Middle frontal gyrus (tissue), 1 donor: ENCODE data around the gene ABCB1.
"Not testable (repeated sequence)": the region's sequence is repeated elsewhere in the genome, so short reads cannot be mapped to it uniquely, and the experiment has no call there.

Experiments used
- DNase-seq: peaks from one replicate; pipeline ENCODE4 v3.0.0-alpha.2; 2015; ENCODE audit warnings: low spot score; ENCODE audit errors: extremely low spot score

The ABCB1 gene

GRCh38 chr7:87575521-87575920 lies 25.2 kb downstream of the ABCB1 start:
- no peak for DNase-seq

DNA sequence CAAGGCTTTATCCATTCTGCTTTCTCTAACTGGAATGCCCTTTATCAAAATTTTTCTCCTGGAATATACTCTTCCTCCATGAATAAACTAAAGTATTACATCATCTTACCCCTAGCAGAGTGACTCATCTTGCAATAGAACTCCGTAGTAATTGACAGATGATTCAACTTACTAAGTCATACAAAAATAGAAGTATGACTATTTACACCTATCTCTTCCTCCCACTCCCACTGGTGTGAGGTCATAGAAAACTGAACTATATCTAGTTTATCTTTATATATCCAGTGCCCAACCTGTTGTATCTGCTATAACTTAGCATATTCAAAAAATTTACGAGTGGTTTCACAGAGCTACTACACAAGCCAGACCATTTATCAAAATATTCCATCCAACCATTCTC lies 26.1 kb downstream of the ABCB1 start:
- DNase-seq = peak; percentile 4

GRCh38 chr7:87572513-87572912 lies 28.2 kb downstream of the ABCB1 start:
- not testable (repeated sequence) for DNase-seq

DNA sequence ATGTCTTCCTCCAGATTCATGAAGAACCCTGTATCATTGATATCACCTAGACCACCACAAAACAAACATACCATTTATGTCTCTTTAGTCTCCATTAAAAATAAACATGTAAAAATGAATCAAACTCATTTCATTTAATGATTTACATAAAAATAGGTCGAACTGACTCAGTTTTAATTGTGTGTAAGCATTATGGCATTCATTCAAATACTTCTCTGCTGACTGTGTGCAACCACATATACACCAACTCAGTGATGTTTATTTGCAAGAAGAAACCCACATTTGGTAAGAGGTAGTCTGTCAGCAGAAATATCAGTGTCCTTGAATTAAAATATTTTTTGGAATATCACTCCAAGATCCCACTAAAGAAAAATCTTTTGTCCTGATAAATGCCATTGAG lies 30.5 kb downstream of the ABCB1 start:
- DNase-seq = no peak

DNA sequence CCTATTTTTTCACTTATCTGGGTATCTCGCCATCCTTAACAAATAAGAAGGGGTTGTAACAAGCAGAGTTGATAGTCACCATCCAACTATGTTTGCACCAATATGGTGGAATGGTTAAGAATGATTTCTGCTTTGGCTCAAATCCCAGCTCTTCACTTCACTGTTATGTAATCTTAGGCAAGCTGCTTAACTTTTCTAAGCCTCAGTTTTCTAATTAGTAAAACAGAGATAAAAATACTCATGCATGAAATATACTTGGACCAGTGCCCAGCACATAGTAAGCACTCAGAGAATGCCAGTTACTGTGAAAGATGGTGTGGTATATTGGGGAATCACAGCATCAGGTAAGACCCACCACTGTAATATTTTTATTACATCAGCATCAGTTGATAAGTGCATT lies 33.6 kb downstream of the ABCB1 start:
- DNase-seq = no peak

DNA sequence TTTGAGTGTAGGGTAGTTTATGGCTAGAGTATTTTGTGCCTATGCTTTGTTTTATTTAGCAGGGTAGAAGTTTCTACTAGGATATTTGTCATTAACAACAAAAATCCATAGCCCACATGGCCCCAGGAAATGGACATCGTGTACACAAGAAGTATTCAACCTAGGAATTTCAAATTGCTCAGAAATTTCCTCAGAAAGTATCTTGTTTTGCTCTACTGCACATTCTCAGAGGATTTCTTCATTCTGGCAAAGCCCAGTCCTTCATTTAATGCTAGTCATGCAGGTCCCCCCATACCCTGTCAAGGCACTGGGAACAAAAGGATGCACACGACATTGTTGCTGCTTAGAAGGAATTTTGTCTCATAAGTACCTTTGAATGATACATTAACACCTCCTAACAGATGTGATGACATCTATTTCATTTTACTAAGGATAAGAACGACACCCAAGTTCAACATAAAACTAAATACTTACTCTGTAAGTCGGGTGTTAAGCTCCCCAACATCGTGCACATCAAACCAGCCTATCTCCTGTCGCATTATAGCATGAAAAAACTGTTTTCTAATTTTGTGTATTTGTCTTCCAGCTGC lies 34.3 kb downstream of the ABCB1 start:
- no peak for DNase-seq

GRCh38 chr7:87565877-87566276 lies 34.8 kb downstream of the ABCB1 start:
- DNase-seq = no peak

GRCh38 chr7:87564296-87564963 lies 36.3 kb downstream of the ABCB1 start:
- no peak for DNase-seq

DNA sequence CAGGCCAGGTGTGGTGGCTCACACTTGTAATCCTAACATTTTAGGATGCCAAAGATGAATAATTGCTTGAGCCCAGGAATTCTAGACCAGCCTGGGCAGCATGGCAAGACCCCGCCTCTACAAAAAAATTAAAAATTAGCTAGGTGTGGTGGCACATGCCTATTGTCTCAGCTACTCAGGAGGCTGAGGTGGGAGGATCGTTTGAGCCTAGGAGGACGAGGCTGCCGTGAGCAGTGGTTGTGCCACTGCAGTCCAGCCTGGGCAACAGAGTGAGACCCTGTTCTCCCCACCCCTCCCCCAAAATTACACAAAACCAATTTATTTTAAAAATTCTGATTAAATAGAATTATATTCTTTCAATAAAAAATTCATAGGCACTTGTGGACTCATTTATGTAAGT lies 39.0 kb downstream of the ABCB1 start:
- DNase-seq = no peak

DNA sequence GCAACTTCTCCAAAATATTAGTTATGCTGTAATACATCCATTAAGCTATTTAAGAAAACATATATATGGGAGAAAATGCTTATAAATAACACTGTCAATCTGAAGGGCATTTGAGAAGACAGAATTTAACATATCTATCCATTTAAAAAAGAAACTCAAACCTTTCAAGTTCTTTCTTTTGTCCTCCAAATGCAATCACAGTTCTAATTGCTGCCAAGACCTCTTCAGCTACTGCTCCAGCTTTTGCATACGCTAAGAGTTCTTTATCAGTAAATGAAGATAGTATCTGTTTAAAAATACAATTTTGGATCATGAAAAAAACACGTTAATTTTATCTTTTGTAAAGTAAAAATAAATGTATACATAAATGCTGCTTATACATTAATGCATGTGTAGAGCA lies 39.6 kb downstream of the ABCB1 start:
- no peak for DNase-seq

- no peak for DNase-seq
These were observed 48.3 kb downstream of the ABCB1 start for GRCh38 chr7:87552351-87552900.

- DNase-seq = no peak
These were observed 52.4 kb downstream of the ABCB1 start for GRCh38 chr7:87548123-87548919.

DNA sequence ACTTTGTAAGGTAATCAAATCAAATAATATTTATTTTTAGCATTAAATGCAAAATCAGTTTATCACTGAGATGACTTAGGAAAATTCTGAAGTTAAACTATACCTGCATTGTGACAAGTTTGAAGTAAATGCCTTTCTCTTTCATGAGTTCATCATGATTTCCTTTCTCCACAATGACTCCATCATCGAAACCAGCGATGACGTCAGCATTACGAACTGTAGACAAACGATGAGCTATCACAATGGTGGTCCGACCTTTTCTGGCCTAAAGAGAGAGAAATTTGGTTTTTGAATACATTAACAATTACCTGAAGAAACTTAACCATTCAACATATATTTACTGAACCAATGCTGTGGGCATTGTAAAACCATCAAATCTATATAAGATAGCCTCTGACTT lies 54.9 kb downstream of the ABCB1 start:
- DNase-seq = no peak

DNA sequence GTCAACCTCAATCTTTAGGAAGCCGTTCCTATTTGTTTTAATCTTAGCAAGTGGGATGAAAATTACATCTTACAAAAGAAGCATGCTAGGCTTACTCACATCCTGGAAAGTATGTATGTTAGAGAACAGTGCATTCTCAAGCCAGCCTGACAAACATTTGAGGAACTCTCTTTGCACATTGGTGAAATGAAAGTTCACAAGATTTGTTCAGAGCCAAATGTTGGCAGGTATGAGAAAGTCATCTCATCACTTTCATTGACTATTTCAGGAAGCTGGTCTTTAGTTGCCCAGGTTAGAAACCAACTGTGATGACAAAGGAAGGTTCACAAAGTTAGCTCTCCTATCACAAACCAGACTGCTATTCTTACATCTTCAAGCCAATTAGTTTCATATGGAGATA lies 57.1 kb downstream of the ABCB1 start:
- no peak for DNase-seq

DNA sequence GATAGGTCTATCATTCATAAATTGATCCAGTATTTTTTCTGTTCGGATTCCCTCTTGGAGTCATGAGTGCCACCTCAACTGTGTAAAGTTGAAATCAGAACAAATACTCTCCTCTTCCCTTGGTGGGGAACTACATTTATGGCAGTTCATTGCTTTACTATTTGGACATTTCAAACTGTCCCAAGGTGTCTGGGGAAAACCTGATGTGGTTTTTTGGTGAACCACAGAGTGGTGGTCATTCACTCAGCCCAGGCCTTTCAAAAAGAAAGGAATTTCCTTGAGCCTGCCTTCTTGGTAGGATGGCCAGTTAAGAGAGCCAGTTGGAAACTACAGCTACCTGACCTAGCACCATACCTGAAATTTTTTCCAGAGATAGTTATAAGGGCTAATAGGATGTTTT lies 59.0 kb downstream of the ABCB1 start:
- no peak for DNase-seq

DNA sequence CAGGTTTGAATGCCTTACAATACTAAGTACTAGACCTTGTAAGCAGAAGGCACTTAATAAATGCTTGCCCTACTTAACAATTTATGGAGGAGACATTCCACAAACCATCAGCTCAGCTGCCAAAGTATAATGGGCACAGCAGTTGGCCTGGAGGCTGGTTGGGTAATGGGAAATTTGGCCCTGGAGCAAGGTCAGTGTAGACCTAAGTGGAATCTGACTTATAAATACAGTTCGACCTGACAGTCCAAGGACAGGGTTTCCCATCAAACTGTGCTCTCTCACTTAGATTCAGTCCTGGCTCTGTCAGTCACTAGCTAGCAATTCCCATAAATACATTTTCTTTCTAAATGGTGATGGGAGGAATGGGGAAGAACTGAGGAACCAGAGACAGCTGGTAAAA lies 62.6 kb downstream of the ABCB1 start:
- DNase-seq = no peak

- DNase-seq = no peak
These were observed 66.6 kb downstream of the ABCB1 start for GRCh38 chr7:87534072-87534471.

DNA sequence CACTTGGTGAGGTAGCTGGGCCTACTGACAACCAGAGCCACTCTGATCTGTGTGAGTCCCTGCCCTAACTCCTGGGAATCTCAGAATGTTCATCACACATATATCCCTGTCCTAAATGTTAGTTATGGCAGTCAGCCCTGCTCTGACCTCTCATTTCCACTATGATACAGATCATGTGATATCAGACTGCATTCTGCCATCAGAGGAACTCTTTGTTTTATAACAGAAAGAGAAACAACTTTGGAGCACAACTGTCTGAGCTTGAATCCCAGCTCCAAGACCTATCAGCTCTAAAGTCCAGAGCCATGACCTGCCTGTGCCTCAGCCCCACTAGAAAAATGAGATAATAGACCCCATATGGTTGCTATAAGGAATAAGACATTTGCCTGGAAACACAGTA lies 70.6 kb downstream of the ABCB1 start:
- DNase-seq = no peak

DNA sequence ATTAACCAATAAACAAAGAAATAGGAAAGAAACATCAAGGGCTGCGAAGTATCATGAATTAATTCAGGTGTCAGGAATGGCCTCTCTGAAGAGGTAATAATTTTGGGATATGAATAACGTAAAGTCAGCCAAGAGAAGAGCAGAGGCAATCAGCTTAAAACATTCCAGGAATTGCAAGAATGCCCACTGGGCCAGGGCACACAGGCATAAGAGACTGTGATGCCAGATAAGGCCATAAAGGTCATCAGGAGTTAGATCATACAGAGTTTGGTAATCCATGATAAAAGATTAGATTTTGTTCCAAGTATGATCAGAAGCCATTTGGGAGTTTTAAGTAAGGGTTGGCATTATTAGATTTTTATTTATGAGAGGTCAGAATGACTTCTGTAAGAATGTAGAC lies 72.0 kb downstream of the ABCB1 start:
- DNase-seq = no peak

DNA sequence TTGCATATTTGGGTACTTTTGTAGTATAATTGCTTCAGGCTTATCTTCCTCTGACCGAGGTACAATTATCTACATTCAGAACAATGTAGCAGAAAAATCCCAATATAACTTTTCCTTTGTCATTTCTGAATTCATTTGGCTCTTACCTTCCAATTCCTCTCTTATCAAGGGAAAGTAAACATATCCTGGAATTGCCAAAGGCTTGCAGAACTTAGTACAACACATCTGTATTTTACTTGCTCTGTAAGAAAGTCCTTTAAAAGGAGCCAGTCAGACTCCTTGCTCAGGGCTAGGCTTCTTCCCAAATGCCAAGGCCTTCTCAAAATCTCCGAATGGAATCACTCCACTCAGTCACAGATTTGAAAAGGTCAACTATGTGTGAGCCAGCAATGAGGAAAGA lies 81.9 kb downstream of the ABCB1 start:
- DNase-seq = no peak

DNA sequence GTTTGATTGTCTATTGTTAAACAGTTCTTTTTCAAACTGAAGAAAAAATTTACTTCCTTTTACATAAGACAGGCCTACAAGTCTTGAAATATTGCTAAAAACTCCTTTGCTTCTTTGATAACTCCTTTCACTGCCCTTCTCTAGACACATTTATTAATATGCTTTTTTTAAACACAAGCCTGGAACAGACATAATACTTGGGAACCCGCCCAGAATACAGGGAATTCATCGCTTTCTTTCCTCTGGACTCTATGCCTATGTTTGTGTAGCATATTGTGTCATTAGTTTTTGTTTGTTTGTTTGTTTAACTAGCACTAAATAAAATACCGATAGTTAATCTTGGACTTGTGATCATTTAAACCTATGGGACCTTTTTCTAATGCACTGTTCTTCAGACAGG lies 82.8 kb downstream of the ABCB1 start:
- no peak for DNase-seq

- DNase-seq = no peak
These were observed 83.4 kb downstream of the ABCB1 start for GRCh38 chr7:87517136-87517815.
